B cell (primary cell): ENCODE measurements around the gene F8. TPM values are rescaled to one million over a fixed set of nuclear protein-coding genes. Genes with fewer than 3 reads are reported as not detected.

Experiments used
- ATAC-seq: fragments of 200-7000 bp; cut with Tn5 transposase; one replicate; pipeline ENCODE4 v1.10.0; 2021; ENCODE audit warnings: low read depth, mild to moderate bottlenecking, moderate number of reproducible peaks, moderate library complexity
- CTCF ChIA-PET: fragments of 350-600 bp; sonication (Branson Sonifier 250); formaldehyde crosslinking; loops from one replicate; lab custom pipeline; 2021; ENCODE audit warnings: antibody characterized with exemption, inconsistent platforms; lab: Charles Lee
- POLR2A ChIA-PET: fragments of 350-600 bp; sonication (Branson Sonifier 250); formaldehyde crosslinking; loops from one replicate; lab custom pipeline; 2021; ENCODE audit warnings: antibody characterized with exemption; lab: Charles Lee
- DNase-seq: peaks from one replicate; pipeline ENCODE4 v3.0.0; 2013
- H2AFZ ChIP-seq: 2 replicates; pipeline ENCODE4 v1.6.1; 2012; ENCODE audit warnings: mild to moderate bottlenecking, low read depth, low read length; ENCODE audit not compliant: insufficient read depth, poor library complexity, severe bottlenecking
- H3K27ac ChIP-seq, 2 donors: 1 replicate in 1 of 2; 2 replicates in 1 of 2; pipeline ENCODE4 v1.5.1; 2012 to 2013; ENCODE audit warnings: low read length in 2 of 2, mild to moderate bottlenecking in 2 of 2, moderate library complexity in 1 of 2
- H3K27me3 ChIP-seq, 4 experiments: fragments of 200-600 bp in 1 of 4; sonication (generic) in 1 of 4; replicated peaks in 1 of 4; 1 replicate in 2 of 4; 2 replicates in 2 of 4; pipeline versions ENCODE4 v1.6.1 to v1.7.0; 2013 to 2016; ENCODE audit warnings: low read length in 3 of 4, mild to moderate bottlenecking in 2 of 4, mixed read lengths in 1 of 4, moderate library complexity in 1 of 4; ENCODE audit not compliant: insufficient read depth in 4 of 4, control insufficient read depth in 3 of 4; ENCODE audit errors: control extremely low read depth in 1 of 4
- H3K36me3 ChIP-seq, 2 experiments: replicated peaks in 1 of 2; 1 replicate in 1 of 2; 2 replicates in 1 of 2; pipeline versions ENCODE4 v1.6.1 to v1.7.1; 2013; ENCODE audit warnings: low read length in 1 of 2; ENCODE audit not compliant: insufficient read depth in 2 of 2, control insufficient read depth in 1 of 2; ENCODE audit errors: control extremely low read depth in 1 of 2, extremely low read depth in 1 of 2
- H3K4me1 ChIP-seq, 2 donors: fragments of 200-600 bp in 1 of 2; sonication (generic) in 1 of 2; 1 replicate in 1 of 2; 2 replicates in 1 of 2; pipeline versions ENCODE4 v1.5.1 to v1.6.1; 2013 to 2017; ENCODE audit warnings: low read length in 2 of 2; ENCODE audit not compliant: control insufficient read depth in 2 of 2, insufficient read depth in 2 of 2
- H3K4me2 ChIP-seq: replicated peaks from 2 replicates; pipeline ENCODE3; 2012; ENCODE audit warnings: mild to moderate bottlenecking, low read depth, low read length; ENCODE audit not compliant: poor library complexity, severe bottlenecking
- H3K4me3 ChIP-seq, 5 experiments: fragments of 200-600 bp in 1 of 5; sonication (generic) in 1 of 5; 1 replicate in 3 of 5; 2 replicates in 2 of 5; pipeline versions ENCODE4 v1.5.1 to v1.7.0; 2011 to 2016; ENCODE audit warnings: low read length in 4 of 5, mild to moderate bottlenecking in 4 of 5, low read depth in 2 of 5, control low read depth in 1 of 5, moderate library complexity in 1 of 5; ENCODE audit not compliant: insufficient read depth in 1 of 5; ENCODE audit errors: control extremely low read depth in 1 of 5, extremely low read depth in 1 of 5
- H3K79me2 ChIP-seq: fragments of 200-600 bp; sonication (generic); one replicate; pipeline ENCODE4 v1.6.0; 2016; ENCODE audit warnings: low read length; ENCODE audit not compliant: control insufficient read depth, insufficient read depth
- H3K9ac ChIP-seq: fragments of 200-600 bp; sonication (generic); 2 replicates; pipeline ENCODE4 v1.6.1; 2017; ENCODE audit warnings: mild to moderate bottlenecking, low read length, moderate library complexity
- H3K9me3 ChIP-seq, 3 donors: one replicate each; pipeline versions ENCODE4 v1.6.1 to v1.7.1; 2013; ENCODE audit warnings: low read length in 2 of 3; ENCODE audit not compliant: control insufficient read depth in 2 of 3, insufficient read depth in 1 of 3; ENCODE audit errors: control extremely low read depth in 1 of 3
- H4K20me1 ChIP-seq: 2 replicates; pipeline ENCODE4 v1.6.0; 2012; ENCODE audit warnings: mild to moderate bottlenecking, low read length; ENCODE audit not compliant: insufficient read depth, control insufficient read depth, poor library complexity, severe bottlenecking
- H3K27ac Mint-ChIP-seq: one replicate; pipeline ENCODE4 v1.8.0; 2021; ENCODE audit warnings: mixed read lengths
- H3K27me3 Mint-ChIP-seq: one replicate; pipeline ENCODE4 v1.8.0; 2021; ENCODE audit warnings: mixed read lengths
- H3K4me1 Mint-ChIP-seq: one replicate; pipeline ENCODE4 v1.8.0; 2021; ENCODE audit warnings: mixed read lengths
- H3K4me3 Mint-ChIP-seq: one replicate; pipeline ENCODE4 v1.8.0; 2021; ENCODE audit warnings: mixed read lengths
- H3K9me3 Mint-ChIP-seq: one replicate; pipeline ENCODE4 v1.8.0; 2022; ENCODE audit warnings: mixed read lengths; ENCODE audit not compliant: insufficient read depth
- CTCF ChIP-seq: fragments of 200-600 bp; IDR thresholded peaks from one replicate; pipeline ENCODE4 v1.8.0; 2022; ENCODE audit warnings: antibody characterized with exemption, mild to moderate bottlenecking
- EZH2 ChIP-seq: IDR thresholded peaks from 2 replicates; pipeline ENCODE4 v1.6.1; 2012; ENCODE audit warnings: borderline replicate concordance, low read depth, mild to moderate bottlenecking, moderate library complexity, low read length; ENCODE audit not compliant: insufficient read depth, poor library complexity, severe bottlenecking
- WGBS: methylation state at CpG from one replicate; pipeline ENCODE4 v1.1.5; 2013; ENCODE audit warnings: missing lambda C conversion rate; ENCODE audit not compliant: insufficient coverage; 5-methylcytosine and 5-hydroxymethylcytosine counted together
- intact Hi-C: fragments of 100-400 bp; cut with micrococcal nuclease; formaldehyde crosslinking; loops from one replicate; pipeline ENCODE4 v1.10.0; 2022
- polyA plus RNA-seq: library from polyadenylated mRNA; depleted of rRNA; stranded (reverse); fragments of >200 nt; gene quantifications from 2 replicates; pipeline ENCODE4 v1.2.3, GENCODE V29; 2012
- total RNA-seq, 2 donors: library from RNA; stranded (reverse); fragments of 120-200 nt in 1 of 2; gene quantifications; 1 replicate in 1 of 2; 2 replicates in 1 of 2; pipeline versions ENCODE4 v1.2.3 to v1.2.4, GENCODE V29; 2013 to 2022

Gene F8
- total and polyA plus RNA-seq, 2 donors (not counting 1 experiment from before 2014, with no cell fraction given), result 0.86 to 1.4 TPM

- CTCF ChIA-PET, result interaction anchor here (1.4 to 4.7 kb wide), 3 partner anchors 21 to 249 kb away, joined by 3 to 27 read pairs (median 4); no protein-coding TSS in a partner anchor
- no peak overlapping the region for H3K27ac ChIP-seq
- ATAC-seq, result peak; percentile 65
- H3K4me1 ChIP-seq, result no peaks in the 10 kb centered on the region
- no peak overlapping the region for H2AFZ ChIP-seq
- H3K4me2 ChIP-seq, result no peak overlapping the region
- POLR2A ChIA-PET, result interaction anchor here (0.6 kb wide), 1 partner anchor 21 kb away, joined by 3 read pairs; no protein-coding TSS in a partner anchor
- H3K27me3 ChIP-seq, result no peaks in the 10 kb centered on the region
- H3K79me2 ChIP-seq, result no peaks in the 10 kb centered on the region
- no peak overlapping the region for H3K4me3 Mint-ChIP-seq
- peak; percentile 63 for DNase-seq
- no peaks in the 10 kb centered on the region for H3K27me3 Mint-ChIP-seq
- H3K9me3 ChIP-seq, result no peaks in the 10 kb centered on the region
- H3K4me1 Mint-ChIP-seq, result no peaks in the 10 kb centered on the region
- no peaks in the 10 kb centered on the region for H3K9me3 Mint-ChIP-seq
- H3K9ac ChIP-seq, result no peak overlapping the region
- H3K36me3 ChIP-seq, result no peaks in the 10 kb centered on the region
- no peaks in the 10 kb centered on the region for H4K20me1 ChIP-seq
- no CpG with 5 or more reads among the region's 2 CpGs for WGBS
- no peak overlapping the region for H3K27ac Mint-ChIP-seq
- no peak overlapping the region for H3K4me3 ChIP-seq
- TF ChIP-seq EZH2, result no peak
- peak; percentile 65 for TF ChIP-seq CTCF
- intact Hi-C loops, result loop anchor here (1.0 to 10.0 kb wide), 2 partner anchors 93 to 126 kb away; no protein-coding TSS in a partner anchor
Measured at GRCh38 chrX:154840856-154841255, 181.7 kb downstream of the F8 start.

- no peak overlapping the region for H3K27ac ChIP-seq
- no peak overlapping the region for H3K27ac Mint-ChIP-seq
- no peak overlapping the region for H3K4me3 ChIP-seq
- TF ChIP-seq EZH2 (no peak), CTCF (no peak)
- H3K79me2 ChIP-seq, result no peaks in the 10 kb centered on the region
- H3K4me3 Mint-ChIP-seq, result no peak overlapping the region
- ChIA-PET CTCF (no interaction called here), POLR2A (no interaction called here)
- H2AFZ ChIP-seq, result no peak overlapping the region
- H3K9me3 ChIP-seq, result no peaks in the 10 kb centered on the region
- no peaks in the 10 kb centered on the region for H3K27me3 ChIP-seq
- intact Hi-C loops, result no loop called here
- no peaks in the 10 kb centered on the region for H3K9me3 Mint-ChIP-seq
- no peaks in the 10 kb centered on the region for H3K4me1 Mint-ChIP-seq
- no peak overlapping the region for H3K4me2 ChIP-seq
- ATAC-seq (no peak), DNase-seq (no peak)
- H3K4me1 ChIP-seq, result no peaks in the 10 kb centered on the region
- H3K36me3 ChIP-seq, result no peaks in the 10 kb centered on the region
- H3K27me3 Mint-ChIP-seq, result no peaks in the 10 kb centered on the region
- WGBS, result no CpG with 5 or more reads among the region's 1 CpG
- no peaks in the 10 kb centered on the region for H4K20me1 ChIP-seq
- H3K9ac ChIP-seq, result no peak overlapping the region
Measured at GRCh38 chrX:154836163-154836562, 186.4 kb downstream of the F8 start.
